IPS-NIHi7 (cell line): ENCODE data around the gene IFT43.

Source experiments
- DNase-seq: peaks from one replicate; pipeline ENCODE4 v3.0.0; 2012; ENCODE audit warnings: mixed read lengths; ENCODE audit errors: extremely low spot score

Gene IFT43

DNA sequence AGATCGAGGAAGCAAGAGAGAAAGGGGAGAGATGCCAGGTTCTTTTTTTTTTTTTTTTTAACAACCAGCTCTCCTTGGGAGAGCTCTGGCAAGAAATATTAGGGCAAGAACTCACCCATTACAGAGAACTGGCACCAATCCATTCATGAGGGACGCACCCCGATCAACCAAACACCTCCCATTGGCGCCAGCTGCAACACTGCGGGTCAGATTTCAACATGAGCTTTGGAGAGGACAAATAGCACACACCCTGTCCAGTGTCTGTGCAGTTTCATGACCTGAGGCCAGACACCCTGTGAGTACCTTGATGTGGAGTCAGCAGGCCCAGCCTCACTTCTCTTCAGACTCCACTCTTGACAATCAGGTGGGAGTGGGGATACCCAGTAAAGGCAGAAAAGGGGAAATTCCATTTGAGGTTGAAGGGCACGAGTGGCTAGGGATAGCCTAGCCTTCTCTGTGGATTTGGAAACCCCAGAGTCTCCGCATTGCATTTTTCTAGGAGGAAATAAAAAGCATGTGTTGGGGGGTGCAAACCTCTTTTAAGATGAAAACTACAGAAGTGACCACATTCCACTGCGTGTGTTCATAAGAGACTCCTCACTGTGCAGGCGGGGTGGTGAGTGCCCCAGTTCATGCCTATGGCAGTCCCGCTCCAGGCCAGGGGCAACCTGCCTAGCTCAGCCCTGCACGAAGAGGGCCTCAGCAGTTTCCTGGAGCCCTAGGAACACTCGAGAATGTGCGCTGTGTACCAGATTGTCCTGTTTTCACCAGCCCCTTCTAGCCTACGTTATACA is 123.7 kb downstream of the IFT43 start:
- no peak for DNase-seq

DNA sequence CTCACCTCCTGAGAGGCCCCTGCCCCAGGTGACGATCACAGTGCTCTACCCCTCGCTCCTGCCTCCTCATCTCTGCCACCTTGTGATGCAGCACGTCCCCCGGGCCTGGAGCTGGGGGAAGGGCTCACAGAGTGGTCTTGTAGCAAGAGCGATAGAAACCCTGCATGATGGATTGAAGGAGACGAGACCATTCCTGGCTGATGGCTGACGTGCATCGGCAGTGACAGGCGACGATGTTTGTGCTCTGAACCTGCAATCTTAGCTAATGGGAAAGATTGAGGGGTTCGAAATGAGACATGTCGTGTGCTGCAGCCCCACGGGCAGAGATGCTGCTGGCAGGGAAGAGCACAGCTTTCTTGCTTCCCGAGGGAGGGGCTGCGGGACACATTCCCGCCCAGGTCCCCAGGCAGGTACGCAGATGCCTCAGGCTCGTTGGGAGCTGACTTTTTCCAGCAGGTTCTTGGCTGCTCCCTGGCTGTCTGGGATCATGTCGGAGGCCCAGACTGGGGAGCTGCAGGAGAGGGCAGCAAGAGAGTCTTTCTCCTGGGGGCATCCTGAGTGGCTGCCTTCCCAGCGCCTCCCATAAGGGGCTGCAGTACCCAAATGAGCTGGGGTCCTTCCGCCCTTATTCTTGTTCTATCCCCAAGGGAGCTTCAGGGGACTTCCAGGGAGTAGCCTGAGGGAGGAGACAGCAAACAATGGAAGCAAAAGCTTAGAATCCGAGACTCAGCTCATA is 127.5 kb downstream of the IFT43 start:
- DNase-seq = peak; percentile 53

DNA sequence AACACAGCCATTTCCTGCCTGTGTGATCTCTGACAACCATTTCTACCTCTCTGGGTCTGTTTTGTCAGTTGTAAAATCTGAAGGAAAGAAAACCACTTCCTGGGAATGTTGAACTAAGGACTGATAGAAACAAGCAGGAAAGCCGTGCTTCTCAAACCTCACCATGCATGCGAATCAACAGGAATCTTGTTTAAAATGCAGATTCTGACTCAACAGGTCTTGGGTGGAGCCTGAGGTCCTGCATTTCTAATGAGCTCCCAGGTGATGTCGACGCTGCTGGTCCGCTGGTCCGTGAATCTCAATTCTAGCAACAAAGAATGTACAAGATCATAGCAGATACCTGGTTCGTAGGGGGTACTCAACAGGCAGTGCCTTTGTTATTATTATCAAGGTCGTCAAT is 128.1 kb downstream of the IFT43 start:
- DNase-seq = peak; percentile 31

DNA sequence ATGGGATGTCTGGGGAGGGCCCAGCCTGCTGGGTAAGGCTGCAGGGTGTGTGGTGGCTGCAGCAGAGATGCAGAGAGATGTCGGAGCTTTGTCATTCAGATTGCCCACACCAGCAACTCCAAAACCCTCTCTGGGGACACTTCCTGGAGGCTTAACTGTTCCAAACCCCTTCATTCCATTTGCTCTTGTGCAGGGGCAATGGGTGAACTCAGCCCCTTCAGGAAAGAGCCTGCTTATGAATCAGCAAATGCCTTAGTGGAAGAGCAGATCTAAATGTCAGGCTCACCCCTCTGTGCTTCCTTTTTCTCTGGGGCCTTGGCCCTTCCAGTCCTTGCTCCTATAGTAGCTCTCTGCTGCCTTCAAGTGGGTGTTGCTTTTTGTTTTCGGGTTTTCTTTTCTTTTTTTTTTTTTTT is 129.5 kb downstream of the IFT43 start:
- peak; percentile 62 for DNase-seq

DNA sequence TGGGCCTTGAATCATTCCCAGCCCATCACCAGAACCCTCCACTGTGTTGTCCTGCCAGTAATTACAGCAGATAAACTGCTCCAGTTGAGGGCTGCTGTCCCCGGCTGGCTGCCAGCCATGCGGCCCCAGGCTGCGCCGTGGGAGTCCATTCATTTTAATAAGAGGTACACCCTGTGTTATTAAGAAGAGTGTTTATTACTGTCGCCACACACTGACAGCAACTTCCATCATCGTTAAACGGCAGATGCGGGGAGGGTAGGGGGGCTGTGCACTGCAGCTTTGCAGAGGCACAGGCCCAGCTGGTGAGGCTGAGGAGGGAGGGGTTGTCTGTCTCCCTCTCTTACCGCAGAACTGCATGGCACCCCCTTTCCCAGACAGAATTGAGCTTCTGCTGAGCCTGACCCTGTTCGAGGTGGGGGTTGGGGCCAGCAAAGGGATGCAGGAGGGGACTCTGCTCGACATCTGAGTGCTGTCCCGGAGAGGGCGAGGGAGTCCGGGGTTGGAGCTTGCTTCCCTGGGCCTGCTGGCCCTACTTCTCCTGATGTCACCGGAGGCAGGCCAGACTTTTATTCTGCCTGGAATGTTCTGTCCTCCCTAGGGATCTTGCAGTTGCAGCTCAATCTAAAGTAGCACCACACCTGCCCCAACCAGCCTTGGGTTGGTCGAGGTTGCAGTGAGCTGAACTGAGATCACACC is 132.4 kb downstream of the IFT43 start:
- no peak for DNase-seq

DNA sequence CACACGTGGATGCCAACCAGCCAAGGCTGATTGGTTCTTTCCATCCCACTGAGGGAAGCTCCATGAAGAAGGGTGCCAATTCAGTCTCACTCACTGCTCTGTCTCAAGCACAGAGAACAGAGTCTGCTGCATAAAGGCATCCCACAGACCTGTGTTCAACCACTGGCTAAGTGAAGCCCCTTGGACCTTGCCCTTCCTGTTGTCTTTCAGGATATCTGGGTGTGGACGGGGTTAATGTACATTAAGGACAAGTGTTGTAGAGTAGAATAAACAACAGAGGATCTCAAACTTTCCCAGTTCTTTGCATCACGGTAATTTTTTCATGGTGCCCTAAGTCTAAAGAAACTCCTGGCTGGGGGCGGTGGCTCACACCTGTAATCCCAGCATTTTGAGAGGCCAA is 133.0 kb downstream of the IFT43 start:
- DNase-seq = no peak

DNA sequence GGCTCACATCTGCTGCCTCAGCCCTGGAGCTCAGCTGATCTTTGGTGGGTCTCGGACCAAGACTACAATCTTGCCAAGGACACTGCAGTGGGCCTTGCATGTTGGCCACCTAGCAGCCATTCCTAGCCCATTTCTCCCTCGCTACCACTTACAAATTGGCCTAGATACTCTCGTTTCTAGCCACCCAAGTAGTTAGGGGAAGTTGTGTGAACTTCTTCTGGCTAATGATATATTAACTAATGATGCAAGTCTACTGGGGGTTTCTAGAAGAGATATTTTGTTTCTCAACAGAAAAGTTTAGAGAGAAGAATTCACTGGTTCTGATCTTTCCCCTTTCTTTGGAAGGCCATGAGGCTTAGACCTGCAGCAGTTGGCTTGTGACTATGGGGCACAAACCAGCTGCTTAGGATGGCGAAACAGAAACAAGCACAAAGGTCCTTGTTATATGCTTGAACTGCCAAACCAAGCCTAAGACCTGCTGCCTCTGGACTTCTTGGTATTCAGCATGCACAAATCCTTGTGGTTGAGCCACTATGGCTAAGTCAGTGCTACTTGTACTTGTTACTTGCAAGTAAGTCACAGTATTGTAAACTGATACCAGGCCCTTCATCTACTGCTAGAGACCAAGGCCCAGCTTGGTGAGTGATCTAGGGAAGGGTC is 135.7 kb downstream of the IFT43 start:
- no peak for DNase-seq

DNA sequence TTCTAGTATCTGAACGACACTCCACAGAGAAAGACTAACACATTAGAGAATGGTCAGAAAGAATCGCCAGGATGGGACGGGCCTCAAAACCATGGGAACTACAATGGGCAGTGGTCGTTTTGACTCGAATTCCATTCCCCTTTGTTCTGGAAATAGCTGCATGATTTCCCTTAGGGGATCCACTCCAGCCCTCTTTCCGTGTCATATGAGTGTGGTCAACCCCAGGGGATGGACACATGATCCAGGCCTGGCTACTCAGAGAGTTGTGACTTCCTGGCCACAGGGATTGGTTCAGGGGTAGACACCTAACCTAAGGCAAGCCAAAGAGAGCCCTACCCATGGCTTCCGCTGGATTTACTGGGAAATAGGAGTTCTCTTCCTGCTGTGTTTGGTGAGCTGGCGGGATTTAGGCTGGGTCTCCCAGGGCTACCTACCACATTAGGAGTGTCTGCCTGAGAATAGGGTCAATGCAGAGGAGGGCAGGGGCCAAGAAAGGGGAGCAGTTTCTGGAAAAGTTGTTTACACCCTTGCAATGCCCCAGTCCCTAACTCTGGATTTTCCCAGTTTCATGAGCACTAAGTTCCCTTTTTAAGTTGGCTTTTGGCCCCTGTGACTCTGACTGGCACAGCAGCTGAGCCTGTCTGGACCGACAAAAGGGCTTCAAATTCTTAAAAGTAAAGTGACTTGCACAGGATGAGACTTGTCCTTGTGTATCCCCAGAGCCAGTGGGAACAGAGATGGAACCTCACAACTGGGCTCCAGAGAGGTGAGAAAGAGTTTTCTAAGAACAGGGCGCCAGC is 138.1 kb downstream of the IFT43 start:
- peak; percentile 32 for DNase-seq

DNA sequence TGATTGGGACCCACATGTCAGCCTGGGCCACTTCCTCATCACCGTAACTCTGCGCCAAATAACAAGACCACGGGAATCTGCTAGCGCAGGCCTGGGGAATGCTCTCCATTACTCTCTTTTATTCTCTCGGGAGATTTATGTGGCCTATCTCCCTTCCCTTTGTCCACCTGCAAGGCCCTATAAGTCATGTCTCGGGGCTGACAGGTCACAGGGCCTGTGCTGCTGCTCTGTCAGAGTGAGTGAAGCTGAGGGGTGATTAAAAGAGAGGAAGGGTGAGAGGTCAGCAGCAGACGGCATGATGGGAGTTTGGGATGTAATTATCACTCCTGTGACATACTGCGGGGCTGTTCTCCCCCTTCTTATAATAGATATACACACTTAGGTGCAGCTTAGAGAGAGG is 139.9 kb downstream of the IFT43 start:
- DNase-seq = no peak

DNA sequence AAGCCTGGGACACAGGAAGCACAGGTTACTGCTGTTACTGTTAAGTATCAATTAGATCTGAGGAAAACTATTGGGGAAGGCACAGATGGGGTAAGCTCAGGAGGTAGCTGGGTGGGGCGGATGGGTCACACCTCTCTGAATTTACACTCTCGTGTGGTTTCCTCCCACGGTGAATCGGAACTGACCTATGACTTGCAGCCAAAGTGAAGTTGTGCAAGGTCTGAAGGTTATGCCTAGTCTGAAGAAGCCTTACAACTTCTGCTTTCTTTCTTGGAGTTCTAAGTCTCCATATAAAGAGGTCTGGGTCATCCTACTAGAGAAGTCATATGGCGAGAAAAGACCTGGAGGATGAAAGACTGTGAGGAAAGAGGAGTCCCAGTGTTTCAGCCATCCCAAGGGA is 140.5 kb downstream of the IFT43 start:
- no peak for DNase-seq

DNA sequence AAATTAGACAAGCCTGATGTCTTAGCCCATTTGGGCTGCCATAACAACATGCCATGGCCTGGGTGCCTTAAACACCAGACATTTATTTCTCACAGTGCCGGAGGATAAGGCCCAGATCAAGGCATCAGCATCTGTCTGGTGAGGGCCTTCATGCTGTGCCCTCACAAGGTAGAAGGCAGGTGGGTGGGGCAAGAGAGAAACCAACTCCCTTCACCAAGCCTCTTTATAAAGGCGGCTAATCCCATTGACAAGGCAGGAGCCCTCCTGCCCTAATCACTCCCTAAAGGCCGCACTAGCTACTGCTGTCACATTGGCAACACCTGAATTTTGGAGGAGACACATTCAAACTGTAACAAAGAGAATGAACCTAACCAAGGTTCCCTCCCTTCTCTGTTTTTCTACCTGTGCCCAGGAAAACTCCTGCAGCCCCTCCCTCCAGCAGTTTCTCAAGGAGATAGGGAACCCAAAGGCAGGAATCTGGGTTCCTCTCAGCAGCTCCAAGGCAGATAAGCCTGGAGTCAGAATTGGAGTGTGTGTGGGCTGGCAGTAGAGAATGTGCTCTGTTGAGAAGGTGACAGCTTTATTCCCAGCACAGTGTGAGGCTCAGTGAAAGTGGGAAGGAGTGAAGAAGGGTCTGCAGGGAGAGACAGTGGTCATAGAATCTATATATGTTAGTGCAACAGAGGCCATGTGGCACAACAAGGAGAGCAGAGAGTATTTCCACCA is 144.5 kb downstream of the IFT43 start:
- no peak for DNase-seq

DNA sequence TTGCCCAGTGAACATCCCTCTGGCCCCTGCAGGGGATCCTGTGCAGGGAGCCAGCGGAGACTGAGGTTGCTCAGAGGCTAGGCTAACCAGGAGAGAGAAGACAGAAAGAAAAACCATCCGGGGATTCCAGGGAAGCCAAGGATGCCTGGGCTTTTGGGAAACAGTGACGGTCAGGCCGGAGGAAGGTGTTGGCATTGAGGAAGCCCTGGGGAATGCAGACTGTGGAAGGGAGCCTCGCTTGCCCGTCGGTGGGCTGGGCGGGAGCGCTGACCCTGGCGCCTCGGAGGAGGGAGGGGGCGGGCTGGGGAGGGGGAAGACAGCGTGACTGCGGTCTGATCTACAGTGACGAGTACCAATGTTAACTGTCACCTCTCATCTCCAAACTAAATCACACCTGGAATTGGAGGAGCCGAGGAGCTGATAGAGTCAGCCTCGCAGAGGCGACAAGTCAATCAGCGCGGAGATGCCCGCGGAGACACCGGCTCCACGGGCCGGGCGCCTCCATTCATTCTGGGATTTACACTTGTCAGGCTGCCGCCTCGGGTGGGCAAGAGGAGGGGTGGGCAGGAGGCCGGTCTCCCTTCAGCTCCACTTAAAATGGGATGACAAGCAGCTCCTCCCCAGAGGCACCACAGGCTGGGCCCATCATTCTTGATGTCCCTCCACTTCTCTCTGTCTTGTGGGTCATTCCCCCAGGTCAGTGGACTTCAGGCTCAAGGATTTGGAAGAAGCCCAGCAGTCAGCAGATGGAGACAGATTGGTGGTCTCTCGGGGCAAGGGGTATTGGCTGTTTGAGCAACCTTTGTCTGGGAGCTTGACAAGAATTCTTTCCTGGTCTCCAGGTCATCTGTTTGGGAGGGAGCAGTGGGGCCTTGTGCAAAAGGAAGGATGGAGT is 145.8 kb downstream of the IFT43 start:
- peak; percentile 61 for DNase-seq

DNA sequence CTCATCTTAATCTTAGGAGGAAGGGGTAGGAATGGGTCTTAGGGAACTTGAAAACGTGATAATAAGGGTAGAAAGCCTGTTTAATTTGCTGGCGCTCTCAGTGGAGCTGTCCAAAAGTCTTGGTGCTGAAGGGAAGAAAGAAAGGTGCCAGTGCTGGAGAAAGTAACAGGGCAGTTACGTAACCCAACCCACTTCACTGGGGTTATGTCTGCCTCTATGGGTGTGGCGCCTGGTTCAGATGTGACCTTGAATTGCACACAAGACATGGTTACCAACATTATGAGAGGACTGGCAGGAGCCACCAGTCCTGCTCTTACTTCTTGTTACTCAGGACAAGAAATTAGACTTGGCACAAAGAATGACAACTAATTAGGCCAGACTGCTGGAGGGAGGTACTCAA is 147.5 kb downstream of the IFT43 start:
- peak; percentile 74 for DNase-seq
